ENCODE data around the gene NOP53. TPM values are rescaled to one million over a fixed set of nuclear protein-coding genes. Genes with fewer than 3 reads are reported as not detected.

NOP53 gene
- total and polyA plus RNA-seq, 2 experiments from 2014 or later = 167 to 192 TPM

DNA sequence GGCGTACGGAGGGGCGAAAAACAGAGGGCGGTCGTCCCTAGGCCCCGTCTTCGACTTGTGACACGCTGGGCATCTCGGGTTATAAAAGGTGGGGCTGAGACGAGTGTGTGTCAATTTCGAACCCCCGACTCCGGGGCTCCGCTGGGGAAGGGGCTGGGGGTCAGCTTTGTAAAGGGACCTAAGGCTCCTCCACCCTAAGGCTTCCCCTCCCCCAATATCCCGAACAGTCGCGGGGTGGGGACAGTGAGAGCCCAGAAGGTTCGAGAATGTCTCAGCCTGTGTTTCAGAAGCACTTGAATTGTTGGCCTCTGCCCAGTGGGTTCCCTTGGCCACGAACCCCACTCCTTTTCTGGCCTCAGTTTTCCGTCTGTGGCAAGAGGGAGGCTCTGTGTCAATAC, 33.6 kb downstream of the NOP53 start (continued):
- TF ChIP-seq, protein P1, sequence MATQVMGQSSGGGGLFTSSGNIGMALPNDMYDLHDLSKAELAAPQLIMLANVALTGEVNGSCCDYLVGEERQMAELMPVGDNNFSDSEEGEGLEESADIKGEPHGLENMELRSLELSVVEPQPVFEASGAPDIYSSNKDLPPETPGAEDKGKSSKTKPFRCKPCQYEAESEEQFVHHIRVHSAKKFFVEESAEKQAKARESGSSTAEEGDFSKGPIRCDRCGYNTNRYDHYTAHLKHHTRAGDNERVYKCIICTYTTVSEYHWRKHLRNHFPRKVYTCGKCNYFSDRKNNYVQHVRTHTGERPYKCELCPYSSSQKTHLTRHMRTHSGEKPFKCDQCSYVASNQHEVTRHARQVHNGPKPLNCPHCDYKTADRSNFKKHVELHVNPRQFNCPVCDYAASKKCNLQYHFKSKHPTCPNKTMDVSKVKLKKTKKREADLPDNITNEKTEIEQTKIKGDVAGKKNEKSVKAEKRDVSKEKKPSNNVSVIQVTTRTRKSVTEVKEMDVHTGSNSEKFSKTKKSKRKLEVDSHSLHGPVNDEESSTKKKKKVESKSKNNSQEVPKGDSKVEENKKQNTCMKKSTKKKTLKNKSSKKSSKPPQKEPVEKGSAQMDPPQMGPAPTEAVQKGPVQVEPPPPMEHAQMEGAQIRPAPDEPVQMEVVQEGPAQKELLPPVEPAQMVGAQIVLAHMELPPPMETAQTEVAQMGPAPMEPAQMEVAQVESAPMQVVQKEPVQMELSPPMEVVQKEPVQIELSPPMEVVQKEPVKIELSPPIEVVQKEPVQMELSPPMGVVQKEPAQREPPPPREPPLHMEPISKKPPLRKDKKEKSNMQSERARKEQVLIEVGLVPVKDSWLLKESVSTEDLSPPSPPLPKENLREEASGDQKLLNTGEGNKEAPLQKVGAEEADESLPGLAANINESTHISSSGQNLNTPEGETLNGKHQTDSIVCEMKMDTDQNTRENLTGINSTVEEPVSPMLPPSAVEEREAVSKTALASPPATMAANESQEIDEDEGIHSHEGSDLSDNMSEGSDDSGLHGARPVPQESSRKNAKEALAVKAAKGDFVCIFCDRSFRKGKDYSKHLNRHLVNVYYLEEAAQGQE (IDR thresholded peaks at IDR 0.05; ENCODE audit: unreplicated experiment) = no peak
- TF ChIP-seq CTCF (conservative IDR thresholded peaks at IDR 0.05; ENCODE audit: low read depth in 2 of 2) (no peak), ZNF331 (CRISPR knock-in tag; IDR thresholded peaks at IDR 0.05; ENCODE audit: low read depth) (no peak), EZH2 (IDR thresholded peaks at IDR 0.05; ENCODE audit: low read depth, unreplicated experiment) (no peak), STAT1 (IDR thresholded peaks at IDR 0.05; ENCODE audit: unreplicated experiment) (no peak), POLR2AphosphoS5 (IDR thresholded peaks at IDR 0.05; ENCODE audit: low read depth) (no peak)
- TF ChIP-seq, protein P2, sequence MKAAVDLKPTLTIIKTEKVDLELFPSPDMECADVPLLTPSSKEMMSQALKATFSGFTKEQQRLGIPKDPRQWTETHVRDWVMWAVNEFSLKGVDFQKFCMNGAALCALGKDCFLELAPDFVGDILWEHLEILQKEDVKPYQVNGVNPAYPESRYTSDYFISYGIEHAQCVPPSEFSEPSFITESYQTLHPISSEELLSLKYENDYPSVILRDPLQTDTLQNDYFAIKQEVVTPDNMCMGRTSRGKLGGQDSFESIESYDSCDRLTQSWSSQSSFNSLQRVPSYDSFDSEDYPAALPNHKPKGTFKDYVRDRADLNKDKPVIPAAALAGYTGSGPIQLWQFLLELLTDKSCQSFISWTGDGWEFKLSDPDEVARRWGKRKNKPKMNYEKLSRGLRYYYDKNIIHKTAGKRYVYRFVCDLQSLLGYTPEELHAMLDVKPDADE (IDR thresholded peaks at IDR 0.05) = no peak

DNA sequence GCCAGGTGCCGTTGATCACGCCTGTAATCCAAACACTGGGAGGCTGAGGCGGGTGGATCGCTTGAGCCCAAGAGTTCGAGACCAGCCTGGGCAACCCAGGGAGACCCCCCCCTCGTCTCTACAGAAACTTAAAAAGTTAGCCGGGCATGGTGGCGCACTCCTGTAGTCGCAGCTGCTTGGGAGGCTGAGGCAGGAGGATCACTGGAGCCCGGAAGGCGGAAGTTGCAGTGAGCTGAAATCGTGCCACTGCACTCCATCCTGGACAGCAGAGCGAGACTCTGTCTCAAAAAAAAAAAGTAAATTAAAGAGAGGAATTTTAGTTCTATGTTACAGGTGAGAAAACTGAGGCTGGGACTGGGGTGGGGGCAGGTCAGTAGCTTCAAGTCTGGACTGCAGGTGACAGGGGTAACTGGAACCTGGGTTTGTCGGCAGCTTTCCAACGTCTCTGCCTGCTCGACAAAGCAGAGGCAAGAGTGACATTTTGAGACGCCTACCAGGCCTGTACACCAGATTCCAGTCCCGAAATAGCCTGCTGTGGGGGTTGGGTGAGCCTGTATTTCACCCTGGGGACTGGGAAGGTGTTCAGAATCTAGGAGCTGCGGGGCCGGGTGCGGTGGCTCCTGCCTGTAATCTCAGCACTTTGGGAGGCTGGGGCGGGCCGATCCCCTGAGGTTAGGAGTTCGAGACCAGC, 34.3 kb downstream of the NOP53 start:
- H3K4me3 Mint-ChIP-seq = peak overlapping the region; percentile 90
- Histone ChIP-seq H3K27ac (ENCODE audit: low read depth) (0 out of 2 replicates have a peak overlapping the region, but pooled peaks have one; percentile 19), H4K20me1 (replicated peaks; ENCODE audit: insufficient read depth) (peaks cover 14% of the 10 kb centered on the region), H2AFZ (no peak overlapping the region), H3K27me3 (ENCODE audit: insufficient read depth) (no peaks in the 10 kb centered on the region), H3F3A (replicated peaks; ENCODE audit: low read depth) (peaks cover 27% of the 10 kb centered on the region; the same call in 1 of the 2 replicates), H3K4me2 (peak overlapping the region; percentile 97), H3K36me3 (ENCODE audit: insufficient read depth) (peaks cover 16% of the 10 kb centered on the region; the same call in 1 of the 2 replicates), H3K79me2 (replicated peaks; ENCODE audit: insufficient read depth) (peaks cover 33% of the 10 kb centered on the region), H3K4me3 (peak overlapping the region; percentile 98), H3K4me1 (ENCODE audit: insufficient read depth) (peaks cover 7% of the 10 kb centered on the region; the same call in 1 of the 2 replicates), H3K9me2 (ENCODE audit: insufficient read depth) (no peaks in the 10 kb centered on the region)
- DNase-seq (ENCODE audit: low spot score) = no peak
- H3K9me3 Mint-ChIP-seq = no peaks in the 10 kb centered on the region
- H3K4me1 Mint-ChIP-seq = peaks cover 15% of the 10 kb centered on the region
- H3K36me3 Mint-ChIP-seq (ENCODE audit: low read depth) = peaks cover 53% of the 10 kb centered on the region
- H3K27me3 Mint-ChIP-seq (ENCODE audit: insufficient read depth, low read depth, poor library complexity) = peaks cover 25% of the 10 kb centered on the region
- H3K27ac Mint-ChIP-seq = peak overlapping the region; percentile 84; the same call in 1 of the 2 replicates
- no peak for ATAC-seq
- TF ChIP-seq NANOG (IDR thresholded peaks at IDR 0.05; ENCODE audit: borderline replicate concordance) = no peak
- TF ChIP-seq JUNB (IDR thresholded peaks at IDR 0.05; ENCODE audit: unreplicated experiment) = no peak
- TF ChIP-seq, protein P2 (IDR thresholded peaks at IDR 0.05) = no peak
- no peak for TF ChIP-seq EZH2phosphoT487 (IDR thresholded peaks at IDR 0.05; ENCODE audit: unreplicated experiment)
- TF ChIP-seq POLR2AphosphoS5 (IDR thresholded peaks at IDR 0.05; ENCODE audit: low read depth) = no peak
- TF ChIP-seq STAT1 (IDR thresholded peaks at IDR 0.05; ENCODE audit: unreplicated experiment) = no peak
- TF ChIP-seq, protein P1 (IDR thresholded peaks at IDR 0.05; ENCODE audit: unreplicated experiment) = no peak
- no peak for TF ChIP-seq EZH2 (IDR thresholded peaks at IDR 0.05; ENCODE audit: low read depth, unreplicated experiment)
- TF ChIP-seq CTCF (conservative IDR thresholded peaks at IDR 0.05; ENCODE audit: low read depth in 2 of 2) = no peak
- TF ChIP-seq ZNF114 (CRISPR knock-in tag; IDR thresholded peaks at IDR 0.05) = no peak
